GM12878 (cell line): ENCODE results near the gene EP400. TPM values are rescaled to one million over a fixed set of nuclear protein-coding genes. Genes with fewer than 3 reads are reported as not detected.

Experiments
- ATAC-seq: fragments of 200-7000 bp; cut with Tn5 transposase; 3 replicates; pipeline ENCODE4 v1.9.1; 2020; ENCODE audit warnings: mild to moderate bottlenecking, moderate library complexity
- BruUV-seq: library from RNA; stranded (reverse); fragments of 400-500 nt; replicated peaks from 2 replicates; lab custom pipeline; 2021; lab: Mats Ljungman, UMichigan
- CTCF ChIA-PET: fragments of 300-600 bp; sonication (Branson Sonifier 250); formaldehyde crosslinking; extraction: SDS; loops from one replicate; lab custom pipeline; 2021; ENCODE audit warnings: inconsistent platforms; lab: Yijun Ruan, JAX
- POLR2A ChIA-PET: fragments of 350-600 bp; formaldehyde crosslinking; extraction: SDS; loops from one replicate; lab custom pipeline; 2021; ENCODE audit warnings: inconsistent platforms; lab: Charles Lee
- RAD21 ChIA-PET: fragments of 300-600 bp; sonication (Branson Sonifier 250); formaldehyde crosslinking; loops from one replicate; lab custom pipeline; 2023; ENCODE audit warnings: antibody characterized with exemption; ENCODE audit not compliant: unreplicated experiment; lab: Charles Lee
- SMC1A ChIA-PET: fragments of 300-600 bp; sonication (Branson Sonifier 250); formaldehyde crosslinking; loops from one replicate; lab custom pipeline; 2023; ENCODE audit not compliant: unreplicated experiment, uncharacterized antibody; lab: Charles Lee
- DNase-seq: peaks from one replicate; pipeline ENCODE4 v3.0.0-alpha.2; 2011; ENCODE audit warnings: low read depth, low spot score
- FAIRE-seq: peaks from 3 replicates; lab custom pipeline; 2011; peaks lifted over from hg19 to GRCh38; lab: Jason Lieb, UNC
- H2AFZ ChIP-seq: 2 replicates; pipeline ENCODE4 v1.6.0; 2011; ENCODE audit warnings: low read depth, low read length, control low read depth; ENCODE audit not compliant: control insufficient read depth
- H3K27ac ChIP-seq: 2 replicates; pipeline ENCODE4 v1.5.1; 2011; ENCODE audit warnings: control low read depth; ENCODE audit not compliant: control insufficient read depth, insufficient read depth
- H3K27me3 ChIP-seq, 2 experiments: replicated peaks in 1 of 2; 2 replicates each; pipeline versions ENCODE4 v1.6.0 to v1.6.1; 2011; ENCODE audit warnings: low read length in 1 of 2; ENCODE audit not compliant: control insufficient read depth in 2 of 2, insufficient read depth in 2 of 2
- H3K36me3 ChIP-seq, 2 experiments: 2 replicates each; pipeline ENCODE4 v1.5.1; 2011; ENCODE audit warnings: low read length in 1 of 2; ENCODE audit not compliant: control insufficient read depth in 2 of 2, insufficient read depth in 2 of 2
- H3K4me1 ChIP-seq: 2 replicates; pipeline ENCODE4 v1.6.1; 2011; ENCODE audit warnings: mild to moderate bottlenecking, low read length, moderate library complexity, mixed read lengths; ENCODE audit not compliant: control insufficient read depth, insufficient read depth
- H3K4me2 ChIP-seq: 2 replicates; pipeline ENCODE4 v1.6.0; 2011; ENCODE audit warnings: control low read depth; ENCODE audit not compliant: control insufficient read depth, insufficient read depth
- H3K4me3 ChIP-seq: fragments of 200-600 bp; sonication (generic); 2 replicates; pipeline ENCODE4 v1.5.1; 2016
- H3K79me2 ChIP-seq: 2 replicates; pipeline ENCODE4 v1.6.0; 2011; ENCODE audit warnings: low read length; ENCODE audit not compliant: control insufficient read depth, insufficient read depth
- H3K9ac ChIP-seq: 2 replicates; pipeline ENCODE4 v1.8.0; 2011; ENCODE audit warnings: low read length, control low read depth, mixed read lengths; ENCODE audit not compliant: control insufficient read depth, insufficient read depth
- H3K9me3 ChIP-seq: replicated peaks from 3 replicates; pipeline ENCODE4 v1.5.1; 2011; ENCODE audit warnings: mild to moderate bottlenecking, low read length; ENCODE audit not compliant: control insufficient read depth, insufficient read depth
- H4K20me1 ChIP-seq: 2 replicates; pipeline ENCODE4 v1.6.0; 2011; ENCODE audit not compliant: control insufficient read depth, insufficient read depth
- ASH2L ChIP-seq: fragments of 300-600, 200-600 bp; sonication (generic); IDR thresholded peaks from 2 replicates; pipeline ENCODE4 v1.6.1; 2017; ENCODE audit warnings: low read depth, mild to moderate bottlenecking, borderline replicate concordance
- CEBPB ChIP-seq, 2 experiments: fragments of 150-350 bp in 1 of 2; IDR thresholded peaks; 2 replicates each; pipeline ENCODE4 v1.6.1; 2012 to 2014; ENCODE audit warnings: low read depth in 2 of 2, low read length in 2 of 2, borderline replicate concordance in 1 of 2, inconsistent platforms in 1 of 2
- HSF1 ChIP-seq: fragments of 150-350 bp; IDR thresholded peaks from 2 replicates; pipeline ENCODE4 v1.6.1; 2014; ENCODE audit warnings: mild to moderate bottlenecking, low read depth, low read length
- MEF2A ChIP-seq: IDR thresholded peaks from 2 replicates; pipeline ENCODE4 v1.6.1; 2011; ENCODE audit warnings: low read depth, mild to moderate bottlenecking, low read length, moderate library complexity; ENCODE audit not compliant: insufficient read depth
- MYC ChIP-seq: IDR thresholded peaks from 2 replicates; pipeline ENCODE4 v1.6.1; 2011; ENCODE audit warnings: mild to moderate bottlenecking, low read length, moderate library complexity, inconsistent platforms; ENCODE audit not compliant: insufficient read depth, insufficient replicate concordance, insufficient read length, severe bottlenecking
- PRDM15 ChIP-seq: fragments of 450-650 bp; formaldehyde crosslinking; IDR thresholded peaks from 2 replicates; pipeline ENCODE4 v1.4.0; 2020; ENCODE audit warnings: mild to moderate bottlenecking, moderate library complexity
- SP1 ChIP-seq: IDR thresholded peaks from one replicate; pipeline ENCODE4 v1.6.1; 2011; ENCODE audit warnings: low read depth, low read length
- STAT3 ChIP-seq: IDR thresholded peaks from 2 replicates; pipeline ENCODE4 v1.6.1; 2011; ENCODE audit warnings: low read depth, low read length, improper control_type of control experiment
- TARDBP ChIP-seq: IDR thresholded peaks from 2 replicates; pipeline ENCODE4 v1.6.1; 2016; ENCODE audit warnings: borderline replicate concordance
- TCF12 ChIP-seq: IDR thresholded peaks from 2 replicates; pipeline ENCODE4 v1.6.1; 2011; ENCODE audit warnings: low read depth, mild to moderate bottlenecking, low read length
- ZNF274 ChIP-seq: IDR thresholded peaks from one replicate; pipeline ENCODE4 v1.8.0; 2011; ENCODE audit not compliant: insufficient read length, insufficient read depth
- ZSCAN29 ChIP-seq: fragments of 450-650 bp; IDR thresholded peaks from 2 replicates; pipeline ENCODE4 v1.6.1; 2017; ENCODE audit warnings: mild to moderate bottlenecking, moderate library complexity
- ZZZ3 ChIP-seq: IDR thresholded peaks from 2 replicates; pipeline ENCODE4 v1.6.1; 2011; ENCODE audit warnings: low read depth; ENCODE audit not compliant: control insufficient read depth, insufficient read length
- WGBS: methylation state at CpG from one replicate; pipeline ENCODE4 v1.1.6; 2016; ENCODE audit warnings: low lambda C conversion rate; ENCODE audit not compliant: insufficient replicate concordance, insufficient coverage; ENCODE audit errors: missing lambda C conversion rate; 5-methylcytosine and 5-hydroxymethylcytosine counted together
- in situ Hi-C: fragments of 300-500 bp; cut with MboI; formaldehyde crosslinking; loops from 9 replicates; pipeline ENCODE4 v1.14.3; 2018; ENCODE audit warnings: mixed read lengths
- intact Hi-C: fragments of 100-400 bp; cut with micrococcal nuclease; formaldehyde crosslinking; loops from one replicate; pipeline ENCODE4 v1.14.2; 2022; ENCODE audit not compliant: unreplicated experiment
- polyA plus RNA-seq, 11 experiments: library from polyadenylated mRNA; depleted of rRNA in 4 of 11; unstranded in 6 of 11; stranded (reverse) in 5 of 11; fragments of >200 nt; fragmentation: Nextera tagmentation in 4 of 11; fragmentation: Illumina TruSeq in 1 of 11; extraction: Ambion mirVana in 4 of 11; extraction: Trizol in 1 of 11; gene quantifications; 1 replicate in 1 of 11; 2 replicates in 10 of 11; pipeline versions ENCODE4 v1.2.1 to v1.2.3, GENCODE V29; 2011 to 2016; ENCODE audit warnings: inconsistent platforms in 2 of 11, missing spikeins in 2 of 11, low read depth in 1 of 11
- total RNA-seq, 4 experiments: library from RNA; depleted of rRNA in 3 of 4; stranded (reverse); fragments of >200 nt in 3 of 4; fragmentation: Illumina TruSeq in 1 of 4; extraction: Trizol in 1 of 4; gene quantifications; 2 replicates each; pipeline versions ENCODE4 v1.2.1 to v1.2.3, GENCODE V29; 2013 to 2021

The EP400 gene
- total and polyA plus RNA-seq, 10 of the 15 experiments (the other 5 are each of a cell fraction or from before 2014, with no cell fraction given) = 3.8 to 44.2 (median 8.4) TPM

DNA sequence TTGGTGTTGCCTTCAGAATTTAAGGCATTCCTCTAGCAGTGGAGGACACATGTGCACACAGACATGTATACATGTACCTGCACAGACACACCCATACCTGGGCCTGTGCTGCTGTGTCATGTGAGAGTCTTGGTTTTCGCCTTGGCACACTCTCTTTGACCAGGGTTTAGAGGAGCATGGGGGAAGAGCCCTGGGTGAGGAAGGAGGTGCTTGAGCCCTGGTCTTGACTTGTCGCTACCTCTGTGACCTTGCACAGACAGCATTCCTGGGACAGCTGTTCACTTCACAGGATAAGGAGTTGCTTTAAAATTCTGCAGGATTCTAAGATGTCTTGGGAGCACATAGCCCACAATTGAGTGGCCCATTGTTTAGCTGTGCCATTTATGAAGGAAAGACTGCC is 99.7 kb downstream of the EP400 start:
- intact Hi-C loops (no loop called here), in situ Hi-C loops (no loop called here)
- H2AFZ ChIP-seq = no peak overlapping the region
- no peaks in the 10 kb centered on the region for H3K4me1 ChIP-seq
- no peak for FAIRE-seq
- RAD21 ChIA-PET = no interaction called here
- no TSS peak for BruUV-seq
- H3K9me3 ChIP-seq = no peaks in the 10 kb centered on the region
- no peak for TF ChIP-seq TARDBP
- TF ChIP-seq ASH2L = no peak
- TF ChIP-seq MEF2A = no peak
- H3K4me3 ChIP-seq = no peak overlapping the region
- no peak overlapping the region for H3K27ac ChIP-seq
- CTCF ChIA-PET = no interaction called here
- SMC1A ChIA-PET = no interaction called here
- no peak for ATAC-seq
- peaks cover 36 to 41% of the 10 kb centered on the region in 2 experiments for H3K36me3 ChIP-seq
- DNase-seq = no peak
- no peaks in the 10 kb centered on the region for H3K27me3 ChIP-seq
- no peaks in the 10 kb centered on the region for H3K79me2 ChIP-seq
- H3K4me2 ChIP-seq = no peak overlapping the region
- WGBS = 100% methylated on average over 2 of the region's 2 CpGs
- no peaks in the 10 kb centered on the region for H4K20me1 ChIP-seq
- POLR2A ChIA-PET = no interaction called here
- no peak overlapping the region for H3K9ac ChIP-seq

GRCh38 chr12:132049876-132050275 is 100.1 kb downstream of the EP400 start:
- Histone ChIP-seq H3K4me2 (no peak overlapping the region), H3K9me3 (no peaks in the 10 kb centered on the region), H3K27ac (no peak overlapping the region), H2AFZ (no peak overlapping the region), H3K9ac (no peak overlapping the region), H3K4me1 (no peaks in the 10 kb centered on the region), H4K20me1 (no peaks in the 10 kb centered on the region), H3K27me3 (no peaks in the 10 kb centered on the region), H3K4me3 (no peak overlapping the region), H3K79me2 (no peaks in the 10 kb centered on the region), H3K36me3 (peaks cover 35 to 41% of the 10 kb centered on the region in 2 experiments)
- SMC1A ChIA-PET = no interaction called here
- RAD21 ChIA-PET = no interaction called here
- in situ Hi-C loops (no loop called here), intact Hi-C loops (no loop called here)
- POLR2A ChIA-PET = no interaction called here
- CTCF ChIA-PET = no interaction called here
- WGBS = over 99% methylated on average over 14 of the region's 14 CpGs
- ATAC-seq (no peak), FAIRE-seq (no peak), DNase-seq (no peak)
- BruUV-seq = no TSS peak
- TF ChIP-seq PRDM15 (CRISPR knock-in tag) (no peak), ZZZ3 (no peak), HSF1 (no peak), STAT3 (no peak), ZNF274 (no peak), CEBPB (IDR thresholded peaks at IDR 0.05; ENCODE audit: borderline replicate concordance in 1 of 2, low read depth in 2 of 2, low read length in 2 of 2) (no peak), ZSCAN29 (no peak), SP1 (no peak), TCF12 (no peak), MYC (no peak)
